HG03108 (cell line): Measurements from ENCODE around the gene THSD7A.

Experiments
- ATAC-seq: cut with Tn5 transposase; IDR thresholded peaks from one replicate; pipeline ENCODE4 v1.9.1; 2021; ENCODE audit warnings: moderate library complexity; ENCODE audit not compliant: unreplicated experiment

THSD7A gene

DNA sequence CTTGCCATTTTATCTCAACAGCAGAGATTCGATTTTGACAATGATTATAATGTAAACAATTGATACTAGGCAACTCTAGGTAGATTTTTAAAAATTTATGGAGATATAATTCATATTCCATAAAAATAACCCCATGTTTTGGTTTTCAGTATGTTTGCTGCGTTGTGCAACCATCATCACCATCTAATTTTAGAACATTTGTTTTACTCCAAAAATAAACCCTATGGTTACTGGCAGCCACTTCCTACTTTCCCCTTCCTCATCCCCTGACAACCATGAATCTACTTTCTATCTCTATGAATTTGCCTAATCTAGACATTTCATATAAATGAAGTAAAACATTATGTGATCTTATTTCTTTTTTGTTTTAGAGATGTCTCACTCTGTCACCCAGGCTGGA lies 401.9 kb downstream of the THSD7A start:
- no peak for ATAC-seq

DNA sequence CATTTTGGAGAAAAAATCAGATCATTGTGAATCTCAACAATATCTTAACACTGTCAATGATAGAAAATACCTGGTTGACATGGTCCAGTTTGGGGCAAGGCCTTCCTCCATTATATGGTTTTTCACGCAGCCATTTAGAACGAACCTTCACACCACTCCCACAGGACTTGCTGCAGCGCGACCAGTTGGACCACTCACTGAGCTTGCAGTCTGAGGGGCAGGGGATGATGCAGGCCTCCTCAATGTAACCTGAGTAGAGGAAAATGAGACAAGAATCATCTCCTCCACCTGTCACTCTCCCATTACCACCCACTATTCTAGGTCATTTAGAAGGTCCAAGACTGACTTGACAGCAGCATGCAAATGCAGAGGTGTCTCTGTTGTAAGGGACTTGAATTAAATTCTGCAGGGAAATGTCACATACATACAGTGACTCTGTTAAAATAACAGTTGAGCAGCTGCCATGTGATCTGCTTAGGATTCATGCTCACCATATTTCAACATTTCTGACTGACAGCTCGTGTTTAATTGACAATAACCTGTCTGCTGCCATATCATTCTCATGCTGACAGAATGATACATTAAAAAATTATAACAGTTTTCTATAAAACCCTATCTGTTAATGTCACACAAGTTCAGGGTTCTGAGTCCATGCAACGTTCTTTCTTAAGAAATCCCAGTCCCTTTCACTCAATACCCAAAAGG lies 403.0 kb downstream of the THSD7A start:
- ATAC-seq: no peak

DNA sequence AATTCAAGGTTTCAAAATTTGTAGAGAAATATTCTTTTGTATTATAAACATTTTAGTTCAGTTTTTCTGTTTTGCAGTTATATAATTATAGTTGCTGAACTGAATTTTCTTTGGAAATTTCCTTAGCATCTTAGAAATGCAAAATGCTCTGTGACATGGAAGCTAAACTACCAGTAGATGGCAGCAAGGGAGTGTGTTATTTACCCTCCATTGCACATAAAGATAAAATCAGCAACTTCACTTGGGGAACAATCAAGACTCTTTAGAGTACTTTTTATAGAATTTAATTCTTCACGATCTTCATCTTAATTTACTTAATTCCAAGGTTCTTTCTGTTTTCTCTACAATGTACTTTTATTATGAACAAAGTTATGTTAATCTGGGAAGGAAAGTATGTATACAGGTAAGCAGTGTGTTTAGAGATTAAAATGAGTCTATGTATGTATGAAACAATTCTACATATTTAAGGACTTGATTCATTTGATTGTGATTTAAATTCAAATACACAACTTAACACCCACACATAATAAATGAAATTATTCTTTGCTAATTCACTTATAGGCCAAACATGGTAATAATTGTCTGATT lies 404.2 kb downstream of the THSD7A start:
- no peak for ATAC-seq

DNA sequence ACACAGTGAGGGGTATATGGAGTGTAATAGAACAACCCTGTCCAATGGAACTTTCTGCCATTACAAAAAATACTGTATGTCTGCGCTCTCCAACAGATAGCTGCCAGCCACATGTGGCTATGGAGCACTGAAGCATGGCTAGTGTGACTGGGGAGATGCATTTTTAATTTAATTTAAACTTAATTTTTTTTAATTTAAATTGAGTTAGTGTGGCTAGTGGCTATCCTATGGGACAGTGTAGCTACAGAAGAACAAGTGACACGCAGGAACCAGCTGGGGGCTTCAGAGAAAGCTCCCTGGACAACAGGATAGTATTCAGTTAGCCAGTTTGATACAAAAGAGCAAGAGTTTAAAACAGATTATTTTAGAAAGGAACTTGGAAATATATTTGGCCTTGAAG lies 408.0 kb downstream of the THSD7A start:
- no peak for ATAC-seq

DNA sequence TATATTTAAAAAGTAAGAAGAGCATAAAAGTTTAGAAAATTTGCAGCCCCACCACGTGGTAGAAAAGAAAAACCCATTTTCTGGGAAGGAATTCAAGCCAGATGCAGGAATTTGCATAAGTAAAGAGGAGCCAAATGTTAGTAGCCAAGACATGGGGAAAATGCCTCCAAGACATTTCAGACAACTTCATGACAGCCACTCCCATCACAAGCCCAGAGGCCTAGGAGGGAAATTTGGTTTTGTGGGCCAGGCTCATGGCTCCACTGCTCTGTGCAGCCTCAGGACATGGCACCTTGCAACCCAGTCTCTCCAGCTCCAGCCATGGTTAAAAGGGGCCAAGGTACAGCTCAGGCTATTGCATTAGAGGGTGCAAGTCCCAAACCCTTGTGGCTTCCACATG lies 411.9 kb downstream of the THSD7A start:
- no peak for ATAC-seq

DNA sequence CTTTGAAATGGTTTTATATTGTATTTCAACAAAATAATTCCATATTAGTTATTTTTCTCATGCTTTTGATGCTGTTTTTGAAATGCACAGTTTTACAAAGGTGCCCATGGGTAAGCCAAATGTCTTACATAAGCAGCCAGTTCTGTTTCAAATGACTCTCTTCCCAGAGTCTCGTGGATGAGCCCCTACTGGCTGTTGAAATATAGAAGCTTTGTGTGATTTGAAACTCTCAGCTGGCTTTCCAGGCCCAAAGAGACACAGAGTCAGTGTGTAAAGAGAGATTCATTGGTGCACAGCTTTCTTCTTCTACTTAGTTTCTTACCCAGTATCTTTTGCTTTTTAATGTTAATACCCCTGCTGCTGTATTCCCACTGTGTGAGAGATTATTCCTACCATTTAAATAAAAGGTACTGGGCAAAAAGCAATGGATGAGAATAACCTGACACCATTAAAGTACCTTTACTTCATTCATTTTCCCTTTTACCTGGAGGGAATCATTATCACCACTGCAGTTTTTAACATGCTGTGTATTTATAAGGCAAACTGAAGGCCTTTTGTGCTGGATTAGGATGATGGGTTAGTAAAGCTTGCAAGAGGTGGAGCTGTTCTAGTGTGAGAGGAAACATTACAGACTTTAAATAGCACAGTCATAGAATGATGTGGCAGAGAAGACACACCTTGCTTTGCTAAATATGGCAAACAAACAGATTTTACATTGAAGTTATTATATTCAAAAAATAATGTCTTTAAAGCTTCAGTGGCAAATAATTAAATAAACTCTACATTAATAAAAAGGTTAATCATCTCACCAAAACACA lies 415.1 kb downstream of the THSD7A start:
- ATAC-seq: no peak

DNA sequence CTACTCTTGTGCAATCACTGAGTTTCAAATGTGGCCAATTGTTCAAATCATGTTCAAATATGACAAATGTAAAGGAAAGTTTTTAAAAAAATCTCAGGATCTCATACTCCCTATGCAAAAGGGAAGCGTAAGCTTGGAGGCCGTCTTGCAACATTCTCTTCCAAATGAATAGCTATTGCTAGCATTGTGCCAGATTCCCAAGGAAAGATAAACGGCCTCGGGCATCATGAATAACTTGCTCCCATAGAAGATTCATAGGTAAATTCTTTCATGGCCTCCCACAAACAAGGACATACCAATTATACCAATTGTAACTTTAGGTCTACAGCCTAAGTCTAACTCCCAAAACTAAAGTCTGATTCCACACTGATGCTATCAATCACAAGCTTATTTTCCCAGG lies 416.9 kb downstream of the THSD7A start:
- ATAC-seq: no peak

DNA sequence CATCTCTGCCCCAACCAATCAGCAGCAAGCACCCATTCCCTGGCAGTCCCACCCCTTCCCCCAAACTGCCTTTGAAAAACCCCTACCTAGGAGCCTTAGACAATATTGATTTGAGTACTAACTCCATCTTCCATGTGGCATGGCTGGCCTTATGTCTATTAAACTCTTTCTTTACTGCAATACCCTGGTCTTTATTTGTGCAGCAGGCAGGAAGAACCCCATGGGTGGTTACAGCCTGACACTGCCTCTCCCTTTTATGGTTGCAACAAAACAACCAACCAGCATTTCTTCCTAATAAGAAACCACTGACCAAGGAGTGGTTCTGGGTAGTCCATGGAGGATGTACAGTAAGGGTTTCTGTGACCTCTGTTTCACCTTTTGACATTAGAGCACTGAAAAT lies 418.1 kb downstream of the THSD7A start:
- ATAC-seq: no peak

DNA sequence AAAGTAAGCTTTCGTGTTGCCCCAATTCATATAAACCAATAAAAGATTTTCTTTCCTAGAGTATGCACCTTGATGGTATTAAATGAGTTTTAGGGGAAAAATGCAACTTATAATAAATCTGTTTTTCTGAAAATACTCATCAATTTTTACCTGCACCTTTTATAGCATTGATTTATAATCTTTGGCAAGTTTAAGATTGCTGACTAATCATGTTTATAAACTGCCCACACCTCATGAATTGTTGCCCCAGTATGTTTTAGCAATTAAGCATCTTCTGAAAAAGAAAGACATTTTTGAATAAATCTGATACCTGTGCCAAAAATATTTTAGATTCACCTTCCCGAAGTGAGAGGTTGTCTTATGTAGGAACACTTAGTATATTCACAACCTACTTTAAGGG lies 420.0 kb downstream of the THSD7A start:
- ATAC-seq: no peak

DNA sequence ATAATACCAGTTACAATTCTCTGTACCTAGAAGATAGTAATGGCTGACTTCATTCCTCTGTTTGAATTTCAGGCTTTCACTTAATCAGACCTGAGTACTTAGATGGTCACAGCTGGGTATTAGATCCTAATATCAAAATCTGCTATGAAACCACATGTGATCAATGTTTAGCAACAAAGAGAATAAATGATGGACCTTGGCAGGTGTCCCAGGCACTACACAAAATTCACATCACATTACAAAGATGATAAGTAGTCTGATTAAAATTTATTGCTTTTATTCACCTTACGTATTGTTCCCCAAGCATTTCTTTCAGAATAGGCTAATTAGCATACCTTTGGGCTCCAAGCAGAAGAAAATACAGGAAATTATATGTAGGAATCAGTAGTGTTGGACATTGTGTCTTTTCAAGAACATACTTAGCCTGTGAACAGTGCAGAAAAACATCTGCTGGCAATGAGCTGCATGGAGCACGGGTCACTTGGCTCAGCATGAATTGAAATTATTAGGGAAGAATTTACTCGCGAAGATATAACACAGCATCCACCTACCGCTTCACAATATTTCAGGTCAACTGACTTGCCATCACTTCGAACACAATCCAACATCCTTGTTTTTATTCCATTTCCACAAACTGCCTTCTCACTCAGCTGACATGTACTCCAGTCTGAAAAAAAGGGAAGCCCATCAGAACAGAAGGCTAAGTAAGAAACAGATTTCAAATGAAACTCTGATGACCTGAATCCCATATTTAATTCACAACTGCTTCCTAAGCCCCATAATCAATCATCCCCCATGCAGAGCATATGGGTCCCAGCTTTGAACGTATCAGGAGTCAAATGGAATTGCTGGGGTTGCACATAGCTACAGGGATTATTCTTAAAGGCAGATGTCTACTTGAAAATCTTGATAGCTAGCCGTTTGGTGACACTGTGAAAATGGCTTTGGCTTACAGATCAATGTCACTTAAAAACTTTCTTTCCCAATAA lies 421.0 kb downstream of the THSD7A start:
- no peak for ATAC-seq

DNA sequence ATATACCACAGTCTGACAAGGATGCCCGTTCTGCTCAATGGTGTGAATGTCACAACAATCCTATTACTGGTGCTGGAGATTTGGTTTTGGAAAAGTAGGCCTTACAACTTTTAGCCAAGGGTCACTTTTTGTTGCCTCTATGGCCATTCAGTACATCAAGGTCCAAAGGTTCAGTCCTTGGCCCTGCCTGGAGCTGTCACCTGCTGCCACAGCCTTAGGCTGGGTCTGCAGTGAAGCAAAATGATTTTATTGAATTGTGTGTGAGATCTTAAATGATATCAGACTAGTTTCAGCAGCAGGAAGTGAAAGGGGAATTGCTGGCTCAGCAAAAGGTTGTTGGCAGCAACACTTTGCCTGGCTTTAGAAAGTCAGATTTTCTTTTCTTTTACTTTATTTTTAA lies 427.6 kb downstream of the THSD7A start:
- ATAC-seq: no peak

DNA sequence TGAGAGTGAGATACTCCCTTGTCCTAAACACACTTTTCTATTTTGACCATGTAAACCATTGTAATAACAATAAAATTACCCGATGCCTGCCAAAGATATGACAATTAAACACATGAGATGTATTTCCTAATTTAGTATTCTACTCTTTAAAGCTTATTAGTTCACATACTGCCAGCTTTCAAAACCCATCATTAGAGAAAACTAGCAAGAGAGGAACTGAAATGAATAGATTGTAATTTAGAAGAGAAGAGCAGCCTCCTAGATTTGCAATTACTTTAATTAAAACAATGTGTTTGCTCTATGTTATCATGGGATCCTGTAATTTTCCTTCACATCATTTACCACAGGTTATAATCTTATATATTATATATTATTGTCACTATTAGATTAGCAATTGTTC lies 428.2 kb downstream of the THSD7A start:
- no peak for ATAC-seq

DNA sequence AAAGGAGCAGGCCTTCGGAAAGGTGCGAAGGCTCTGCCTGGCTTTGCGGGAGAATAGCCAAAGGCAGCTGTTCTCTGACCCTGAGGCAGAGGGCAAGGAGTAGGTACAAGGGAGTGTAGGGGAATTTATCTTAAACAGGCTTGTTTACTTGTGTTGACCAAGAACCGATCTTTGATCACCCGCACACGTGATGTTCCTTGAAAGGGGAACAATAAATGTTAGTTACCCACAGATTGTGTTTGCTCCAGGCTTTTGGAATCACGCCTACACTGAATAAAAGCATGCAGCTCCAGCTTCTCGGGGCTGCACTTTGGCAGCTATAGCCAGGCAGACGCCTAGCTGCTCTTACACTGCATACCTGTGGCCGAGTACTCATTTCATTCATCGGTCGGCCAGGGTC lies 437.6 kb downstream of the THSD7A start:
- no peak for ATAC-seq

DNA sequence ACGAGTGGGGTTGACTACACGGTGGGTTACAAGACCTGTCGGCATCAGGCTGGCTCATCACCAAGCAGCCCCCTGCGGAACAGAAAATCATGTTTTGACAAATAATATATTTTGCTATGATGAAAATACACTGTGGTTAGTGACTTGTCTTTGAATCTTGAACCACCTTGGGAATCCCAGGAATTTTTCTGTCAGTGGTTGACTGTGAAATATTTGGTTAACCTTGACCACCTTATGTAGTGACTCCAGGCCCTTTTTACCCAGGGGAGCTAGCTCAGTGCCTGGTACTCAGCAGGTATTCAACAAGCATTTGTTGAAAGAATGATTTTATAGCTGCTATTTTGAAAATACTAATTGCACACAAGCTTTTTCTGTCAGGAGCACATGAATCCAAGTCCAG lies 452.4 kb downstream of the THSD7A start:
- ATAC-seq: no peak

DNA sequence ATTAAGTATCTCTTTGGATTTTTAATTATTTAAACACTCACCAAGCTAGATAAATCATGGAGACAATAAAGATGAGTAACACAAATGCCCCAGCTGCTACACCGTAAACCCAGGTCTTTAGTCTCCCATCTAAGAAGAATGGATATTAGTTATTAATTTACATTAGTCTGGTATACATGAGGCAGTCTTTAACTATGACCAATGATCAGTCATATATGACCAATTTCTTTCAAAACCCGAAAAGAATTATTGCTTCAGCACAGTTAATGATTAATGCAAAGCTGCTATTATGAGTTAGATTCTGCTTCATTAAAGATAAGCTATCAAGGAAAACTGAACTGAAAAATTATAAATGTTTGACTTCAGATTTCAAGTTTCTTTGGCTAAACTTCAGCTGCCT lies 455.5 kb downstream of the THSD7A start:
- ATAC-seq: no peak

DNA sequence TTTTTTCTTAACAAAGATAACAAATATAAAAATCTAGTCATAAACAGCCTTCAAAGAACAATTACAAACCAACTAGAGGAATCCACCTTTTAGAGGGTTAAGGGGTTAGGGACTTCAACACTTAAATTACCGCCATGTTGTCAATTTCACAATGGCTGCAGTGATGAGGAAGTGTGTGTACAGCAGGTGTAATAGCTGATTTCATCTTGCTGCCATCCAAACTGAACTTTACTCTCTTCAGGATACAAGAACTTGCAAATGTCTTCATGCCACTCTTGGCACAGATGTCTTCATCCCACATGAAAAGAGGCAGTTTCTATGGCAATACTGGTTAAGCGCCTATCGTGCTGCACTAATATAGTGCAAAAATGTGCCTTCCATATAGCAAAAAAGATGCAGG lies 457.4 kb downstream of the THSD7A start:
- no peak for ATAC-seq

DNA sequence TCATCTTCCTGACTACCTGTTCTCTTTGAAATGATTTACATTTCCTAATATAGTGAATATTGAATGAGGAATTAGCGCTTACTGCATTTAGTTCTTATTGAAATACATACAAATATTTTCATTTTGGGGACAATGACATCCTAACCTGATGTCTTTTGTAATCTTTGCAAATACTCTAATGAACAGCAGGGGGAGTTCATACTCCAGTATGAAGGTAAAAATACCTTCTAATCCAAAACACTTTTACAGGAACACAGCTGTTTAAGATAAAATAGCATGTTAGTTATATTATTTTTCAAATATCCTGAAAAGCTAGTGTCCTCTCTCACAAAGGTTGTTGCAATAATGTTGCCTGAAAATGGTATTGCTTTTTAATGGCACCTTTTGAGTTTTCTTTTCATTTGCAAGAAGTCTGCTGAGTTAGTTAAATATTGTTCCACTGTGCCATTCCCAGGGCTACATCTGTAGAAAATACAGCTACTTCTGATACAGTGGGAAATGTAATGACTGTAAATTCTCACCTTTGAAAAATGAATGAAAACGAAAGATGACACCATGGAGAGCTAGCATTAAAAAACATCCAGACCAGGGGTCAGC lies 458.4 kb downstream of the THSD7A start:
- ATAC-seq: no peak

DNA sequence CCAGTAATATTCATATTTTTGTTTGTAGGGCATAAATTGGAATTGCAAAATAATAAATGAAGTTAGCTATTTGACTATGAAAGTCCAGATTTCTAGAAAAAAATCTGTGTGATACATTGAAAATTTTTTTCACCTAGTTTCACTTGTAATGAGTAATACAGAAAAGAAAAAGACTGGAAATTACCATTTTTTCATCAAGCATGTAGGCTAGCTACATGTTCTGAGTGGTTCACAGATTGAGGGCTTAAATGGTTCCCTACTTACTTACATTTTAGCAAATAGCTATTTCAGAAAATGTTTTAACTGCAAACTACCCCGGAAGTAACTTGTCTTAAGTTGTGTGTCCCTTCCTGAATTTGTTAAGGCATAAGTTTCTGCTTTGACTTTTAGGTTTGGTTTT lies 462.3 kb downstream of the THSD7A start:
- no peak for ATAC-seq

DNA sequence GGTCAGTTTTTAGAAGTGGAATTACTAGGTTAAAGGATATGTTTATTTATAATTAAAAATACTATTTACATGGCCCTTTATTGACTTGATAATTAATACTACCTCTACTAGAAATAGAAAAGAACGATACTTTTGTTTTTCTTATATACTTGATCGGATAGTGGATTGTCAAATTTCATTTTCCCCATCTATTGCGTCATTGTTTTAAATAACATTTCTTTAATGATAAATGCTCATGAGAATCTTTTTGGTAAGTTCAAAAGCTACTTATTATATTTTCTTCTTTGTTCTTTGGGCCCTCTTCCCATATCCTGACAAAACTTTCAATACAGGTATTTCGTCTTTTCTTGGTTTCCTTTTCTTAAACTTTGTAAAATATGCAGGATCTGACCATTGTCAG lies 465.9 kb downstream of the THSD7A start:
- ATAC-seq: no peak

DNA sequence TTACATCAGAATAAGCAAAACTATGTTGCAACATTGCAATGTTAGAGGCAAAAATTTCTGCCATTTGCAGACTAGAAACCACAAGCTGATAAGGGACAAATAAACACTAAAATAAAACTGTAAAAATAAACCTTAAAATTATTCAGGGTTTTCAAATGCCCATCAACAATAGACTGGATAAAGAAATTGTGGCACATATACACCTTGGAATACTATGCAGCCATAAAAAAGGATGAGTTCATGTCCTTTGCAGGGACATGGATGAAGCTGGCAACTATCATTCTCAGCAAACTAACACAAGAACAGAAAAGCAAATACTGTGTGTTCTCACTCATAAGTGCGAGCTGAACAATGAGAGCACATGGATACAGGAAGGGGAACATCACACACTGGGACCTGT lies 473.4 kb downstream of the THSD7A start:
- no peak for ATAC-seq
